ENCODE results near the gene GAB2. TPM values are rescaled to one million over a fixed set of nuclear protein-coding genes. Genes with fewer than 3 reads are reported as not detected.

Gene GAB2
- total RNA-seq, 4 donors from 2014 or later: 15.9 to 82.3 (median 21.1) TPM

DNA sequence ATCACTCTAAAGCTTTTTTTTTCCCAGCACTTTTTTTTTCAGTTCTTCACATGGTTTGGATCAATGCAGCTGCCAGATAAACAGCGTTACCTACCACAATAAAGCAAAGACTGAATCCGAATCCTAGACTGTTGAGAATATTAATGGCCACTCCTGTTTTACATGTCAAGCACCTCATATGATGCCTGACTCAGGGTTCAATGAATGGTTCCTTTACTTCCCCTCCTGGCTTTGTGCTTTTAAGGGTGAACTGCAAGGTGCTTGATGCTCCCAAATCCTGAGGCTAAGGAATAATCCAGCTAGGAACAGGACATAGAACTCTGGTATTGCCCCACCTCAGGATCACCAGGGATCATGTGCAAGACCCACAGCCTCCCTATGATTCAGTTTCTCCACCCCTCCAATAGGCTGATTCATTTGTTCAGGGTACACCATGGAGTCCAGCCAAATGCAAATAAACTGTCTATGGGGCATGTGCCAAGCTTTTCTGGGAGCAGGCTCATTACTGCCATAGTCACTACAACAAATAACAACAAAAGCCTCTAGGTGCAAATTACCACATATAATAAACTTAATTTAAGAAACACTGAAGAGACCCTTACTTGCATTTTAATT, 104.3 kb downstream of the GAB2 start:
- Histone ChIP-seq H3K36me3 (no peaks in the 10 kb centered on the region), H3K4me3 (no peak overlapping the region), H3K27ac (peak overlapping the region; percentile 15 to 30), H3K27me3 (no peaks in the 10 kb centered on the region), H3K4me1 (peaks cover 0 to 6% of the 10 kb centered on the region in 2 donors), H3K9me3 (no peaks in the 10 kb centered on the region)
- intact Hi-C loops (cut with DNase I; ENCODE audit: low total_unique reads): no loop called here
- peak; percentile 25 to 32 for DNase-seq
- TF ChIP-seq CTCF (IDR thresholded peaks at IDR 0.05) (no peak), POLR2A (IDR thresholded peaks at IDR 0.05) (no peak)

DNA sequence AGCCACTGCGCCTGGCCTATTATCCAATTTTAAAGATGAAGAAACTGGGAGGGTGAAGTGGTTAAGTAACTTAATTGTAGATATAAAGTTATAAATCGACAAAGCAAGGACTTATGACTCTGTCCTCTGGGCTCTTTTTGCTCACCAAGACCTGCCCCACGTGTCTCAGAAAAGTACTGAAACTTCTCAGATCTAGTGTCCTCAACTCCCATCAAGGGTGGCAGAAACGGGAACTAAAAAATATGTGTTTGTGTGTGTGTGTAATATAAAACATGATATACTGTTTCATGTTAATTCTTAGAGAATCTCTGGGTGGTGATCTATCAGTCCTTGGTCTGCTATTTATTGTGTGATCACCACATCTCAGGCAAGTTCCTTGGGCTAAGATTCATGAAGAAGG, 104.9 kb downstream of the GAB2 start:
- no peaks in the 10 kb centered on the region for H3K27me3 ChIP-seq
- H3K36me3 ChIP-seq: no peaks in the 10 kb centered on the region
- intact Hi-C loops (cut with DNase I; ENCODE audit: low total_unique reads): no loop called here
- no peaks in the 10 kb centered on the region for H3K9me3 ChIP-seq
- peaks cover 0 to 6% of the 10 kb centered on the region in 2 donors for H3K4me1 ChIP-seq
- TF ChIP-seq CTCF (IDR thresholded peaks at IDR 0.05): no peak
- TF ChIP-seq POLR2A (IDR thresholded peaks at IDR 0.05): no peak
- DNase-seq: no peak
- peak overlapping the region; percentile 15 to 30 for H3K27ac ChIP-seq
- no peak overlapping the region for H3K4me3 ChIP-seq

- peaks cover 0 to 6% of the 10 kb centered on the region in 2 donors for H3K4me1 ChIP-seq
- H3K4me3 ChIP-seq: no peak overlapping the region
- no peak for DNase-seq
- no peak for TF ChIP-seq POLR2A (IDR thresholded peaks at IDR 0.05)
- no peak for TF ChIP-seq CTCF (IDR thresholded peaks at IDR 0.05)
- no peak overlapping the region for H3K27ac ChIP-seq
- H3K27me3 ChIP-seq: no peaks in the 10 kb centered on the region
- no peaks in the 10 kb centered on the region for H3K36me3 ChIP-seq
- intact Hi-C loops (cut with DNase I; ENCODE audit: low total_unique reads): no loop called here
- no peaks in the 10 kb centered on the region for H3K9me3 ChIP-seq
These were observed 105.8 kb downstream of the GAB2 start for GRCh38 chr11:78311702-78312371.

GRCh38 chr11:78310500-78310909, 107.1 kb downstream of the GAB2 start:
- Histone ChIP-seq H3K9me3 (no peaks in the 10 kb centered on the region), H3K36me3 (no peaks in the 10 kb centered on the region), H3K4me1 (peaks cover 0 to 6% of the 10 kb centered on the region in 2 donors), H3K4me3 (no peak overlapping the region), H3K27me3 (no peaks in the 10 kb centered on the region), H3K27ac (peak overlapping the region; percentile 9 to 84)
- TF ChIP-seq POLR2A (IDR thresholded peaks at IDR 0.05) (no peak), CTCF (IDR thresholded peaks at IDR 0.05) (no peak)
- intact Hi-C loops (cut with DNase I; ENCODE audit: low total_unique reads): no loop called here
- DNase-seq: peak; percentile 35 to 46

DNA sequence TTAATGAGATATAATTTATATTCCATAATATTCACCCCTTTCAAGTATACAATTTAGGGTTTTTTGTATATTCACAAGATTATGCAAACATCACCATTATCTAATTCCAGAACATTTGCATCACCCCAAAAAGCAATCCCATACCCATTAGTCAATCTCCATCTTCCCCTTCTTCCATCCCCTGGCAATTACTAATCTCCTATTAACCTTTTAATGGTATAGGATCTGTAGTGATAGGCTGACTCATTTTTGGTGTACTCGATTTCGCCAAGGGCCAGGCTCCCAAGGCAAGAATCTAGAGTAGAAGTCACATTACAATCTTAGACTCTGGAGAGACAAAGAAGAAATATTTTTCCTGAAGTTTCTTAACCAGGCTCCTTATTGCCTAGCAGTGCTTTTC, 113.4 kb downstream of the GAB2 start:
- Histone ChIP-seq H3K4me1 (no peaks in the 10 kb centered on the region), H3K4me3 (no peak overlapping the region), H3K9me3 (no peaks in the 10 kb centered on the region), H3K36me3 (no peaks in the 10 kb centered on the region), H3K27me3 (no peaks in the 10 kb centered on the region), H3K27ac (no peak overlapping the region)
- no peak for TF ChIP-seq POLR2A (IDR thresholded peaks at IDR 0.05)
- TF ChIP-seq CTCF (IDR thresholded peaks at IDR 0.05): no peak
- intact Hi-C loops (cut with DNase I; ENCODE audit: low total_unique reads): no loop called here
- DNase-seq: no peak
